Omental fat pad (tissue), 4 donors: ENCODE results near the gene NUDT3. TPM values are rescaled to one million over a fixed set of nuclear protein-coding genes. Genes with fewer than 3 reads are reported as not detected.
"Not testable (repeated sequence)": the region's sequence is repeated elsewhere in the genome, so short reads cannot be mapped to it uniquely, and the experiment has no call there.

Source experiments
- ATAC-seq: fragments of 150-250 bp; one replicate; pipeline ENCODE4 v1.9.1; 2016; ENCODE audit warnings: mild to moderate bottlenecking, moderate library complexity; ENCODE audit not compliant: low FRiP score
- DNase-seq: peaks from one replicate; pipeline ENCODE4 v3.0.0-alpha.2; 2019; ENCODE audit warnings: low spot score
- total RNA-seq, 4 donors: library from RNA; depleted of rRNA; stranded (reverse); fragments of >200 nt; gene quantifications; one replicate each; pipeline ENCODE4 v1.1.0, GENCODE V29; 2016
- TF ChIP-seq, protein P1 (sequence below), 3 donors: fragments of 450-650 bp; IDR thresholded peaks; one replicate each; pipeline ENCODE4 v1.5.1; 2016 to 2017; ENCODE audit warnings: antibody characterized with exemption in 3 of 3, mild to moderate bottlenecking in 3 of 3, moderate library complexity in 2 of 3

NUDT3 gene
- total RNA-seq, 4 donors from 2014 or later, result 21.3 to 46.0 (median 28.5) TPM

DNA sequence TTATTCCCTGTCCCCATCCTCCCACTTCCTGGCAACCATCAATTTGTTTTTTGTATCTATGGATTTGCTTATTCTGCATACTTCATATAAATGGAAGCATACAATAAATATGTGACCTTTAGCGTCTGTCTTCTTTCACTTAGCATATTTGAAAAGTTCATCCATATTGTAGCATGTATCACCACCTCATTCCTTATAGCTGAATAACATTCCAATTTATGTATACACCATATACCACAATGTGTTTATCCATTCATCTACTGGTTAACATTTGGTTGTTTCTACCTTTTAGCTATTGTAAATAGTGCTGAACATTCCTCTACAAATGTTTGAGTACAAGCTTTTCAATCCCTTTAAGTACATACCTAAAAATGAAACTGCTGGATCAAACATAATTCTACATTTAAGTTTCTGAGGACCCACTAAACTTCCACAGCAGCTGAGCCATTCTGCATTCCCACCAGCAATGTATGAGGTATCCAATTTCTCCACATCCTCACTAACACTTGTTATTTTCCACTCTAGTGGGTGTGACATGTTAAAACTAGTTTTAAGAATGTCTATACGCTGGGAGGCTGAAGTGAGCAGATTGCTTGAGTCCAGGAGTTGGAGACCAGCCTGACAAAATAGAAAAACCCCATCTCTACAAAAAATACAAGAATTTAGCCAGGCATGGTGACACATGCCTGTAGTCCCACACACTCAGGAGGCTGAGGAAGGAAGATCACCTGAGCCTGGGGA, 32.9 kb downstream of the NUDT3 start:
- no peak for DNase-seq
- no peak for ATAC-seq
- TF ChIP-seq, protein P1, sequence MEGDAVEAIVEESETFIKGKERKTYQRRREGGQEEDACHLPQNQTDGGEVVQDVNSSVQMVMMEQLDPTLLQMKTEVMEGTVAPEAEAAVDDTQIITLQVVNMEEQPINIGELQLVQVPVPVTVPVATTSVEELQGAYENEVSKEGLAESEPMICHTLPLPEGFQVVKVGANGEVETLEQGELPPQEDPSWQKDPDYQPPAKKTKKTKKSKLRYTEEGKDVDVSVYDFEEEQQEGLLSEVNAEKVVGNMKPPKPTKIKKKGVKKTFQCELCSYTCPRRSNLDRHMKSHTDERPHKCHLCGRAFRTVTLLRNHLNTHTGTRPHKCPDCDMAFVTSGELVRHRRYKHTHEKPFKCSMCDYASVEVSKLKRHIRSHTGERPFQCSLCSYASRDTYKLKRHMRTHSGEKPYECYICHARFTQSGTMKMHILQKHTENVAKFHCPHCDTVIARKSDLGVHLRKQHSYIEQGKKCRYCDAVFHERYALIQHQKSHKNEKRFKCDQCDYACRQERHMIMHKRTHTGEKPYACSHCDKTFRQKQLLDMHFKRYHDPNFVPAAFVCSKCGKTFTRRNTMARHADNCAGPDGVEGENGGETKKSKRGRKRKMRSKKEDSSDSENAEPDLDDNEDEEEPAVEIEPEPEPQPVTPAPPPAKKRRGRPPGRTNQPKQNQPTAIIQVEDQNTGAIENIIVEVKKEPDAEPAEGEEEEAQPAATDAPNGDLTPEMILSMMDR (IDR thresholded peaks at IDR 0.05), result no peak

DNA sequence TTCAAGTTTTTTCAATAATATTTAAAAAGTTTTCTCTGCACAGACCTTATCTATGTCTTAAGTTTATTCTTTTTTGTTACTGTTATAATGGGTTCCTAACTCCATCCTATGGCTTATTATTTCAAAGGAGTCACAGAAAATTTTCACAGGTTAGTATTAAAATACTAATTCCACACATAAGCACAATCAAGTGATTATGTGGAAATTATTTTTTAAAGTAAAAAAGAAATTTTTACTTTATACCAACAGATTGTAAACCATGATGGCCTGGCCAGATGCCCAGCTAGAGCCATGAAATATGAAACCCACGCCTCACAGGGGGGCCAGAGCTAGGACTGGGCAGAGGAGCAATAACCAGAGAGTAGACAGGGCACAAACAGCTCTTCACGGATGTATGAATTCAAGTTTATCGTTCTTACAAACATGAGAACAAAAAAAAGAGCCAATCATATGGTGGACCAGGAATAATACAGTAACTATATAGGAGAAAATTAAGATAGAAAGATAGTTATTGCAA, 34.0 kb downstream of the NUDT3 start:
- ATAC-seq (no peak), DNase-seq (no peak)
- TF ChIP-seq, protein P1 (IDR thresholded peaks at IDR 0.05), result no peak

DNA sequence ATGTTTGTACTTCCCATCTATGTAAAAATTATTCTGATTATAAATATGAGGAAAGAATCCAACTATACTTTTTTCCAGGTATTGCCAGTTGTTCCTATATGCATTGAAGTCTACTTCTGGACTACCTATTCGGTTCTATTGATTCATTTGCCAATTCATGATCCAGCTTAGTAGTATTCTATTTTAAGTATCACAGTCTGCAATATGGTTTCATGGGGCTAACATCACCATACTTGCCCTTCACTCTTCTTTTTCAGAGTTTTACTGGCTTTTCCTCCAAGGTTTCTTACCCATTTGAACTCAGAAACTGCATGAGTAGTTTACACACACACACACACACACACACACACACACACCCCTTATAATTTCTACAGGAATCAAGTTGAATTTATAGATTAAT, 34.5 kb downstream of the NUDT3 start:
- ATAC-seq, result no peak
- DNase-seq, result no peak
- TF ChIP-seq, protein P1 (IDR thresholded peaks at IDR 0.05), result no peak

DNA sequence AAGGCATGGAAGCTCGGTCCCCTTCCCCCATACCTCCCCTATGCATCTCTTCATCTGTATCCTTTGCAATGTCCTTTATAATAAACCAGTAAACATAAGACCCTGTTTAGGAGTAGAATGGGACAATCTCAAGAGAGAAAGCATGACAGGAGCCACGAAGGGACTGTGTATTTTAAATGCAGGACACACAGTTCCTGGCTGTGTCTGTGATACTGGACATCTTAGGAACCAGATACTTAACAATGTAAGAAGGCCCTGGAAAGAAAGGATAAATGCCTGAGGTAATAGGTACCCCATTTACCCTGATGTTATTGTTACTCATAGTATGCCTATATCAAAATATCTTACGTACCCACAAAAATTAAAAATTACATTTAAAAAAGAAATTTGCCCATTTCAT, 36.6 kb downstream of the NUDT3 start:
- ATAC-seq (no peak), DNase-seq (no peak)
- TF ChIP-seq, protein P1 (IDR thresholded peaks at IDR 0.05), result no peak

DNA sequence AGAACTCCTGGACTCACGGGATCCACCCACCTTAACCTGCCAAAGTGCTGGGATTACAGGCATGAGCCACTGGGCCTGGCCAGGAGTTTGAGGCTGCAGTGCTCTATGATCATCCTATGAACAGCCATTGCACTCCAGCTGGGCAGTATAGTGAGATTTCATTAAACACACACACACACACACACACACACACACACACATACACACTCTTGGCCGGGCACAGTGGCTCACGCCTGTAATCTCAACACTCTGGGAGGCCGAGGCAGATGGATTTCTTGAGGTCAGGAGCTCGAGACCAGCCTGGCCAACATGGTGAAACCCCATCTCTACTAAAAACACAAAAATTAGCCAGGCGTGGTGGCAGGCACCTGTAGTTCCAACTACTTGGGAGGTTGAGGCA, 38.2 kb downstream of the NUDT3 start:
- ATAC-seq, DNase-seq: not testable (repeated sequence)

DNA sequence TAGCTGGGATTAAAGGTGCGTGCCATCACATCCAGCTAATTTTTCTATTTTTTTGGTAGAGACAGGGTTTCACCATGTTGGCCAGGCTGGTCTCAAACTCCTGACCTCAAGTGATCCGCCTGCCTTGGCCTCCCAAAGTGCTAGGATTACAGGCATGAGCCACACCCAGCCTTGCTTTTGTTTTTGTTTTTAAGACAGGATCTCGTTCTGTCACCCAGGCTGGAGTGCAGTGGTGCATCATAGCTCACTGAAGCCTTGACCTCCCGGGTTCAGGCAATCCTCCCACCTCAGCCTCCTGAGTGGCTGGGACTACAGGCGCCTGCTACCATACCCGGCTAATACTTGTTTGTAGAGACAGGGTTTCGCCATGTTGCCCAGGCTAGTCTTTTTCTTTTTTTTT, 38.9 kb downstream of the NUDT3 start:
- DNase-seq, ATAC-seq: not testable (repeated sequence)

DNA sequence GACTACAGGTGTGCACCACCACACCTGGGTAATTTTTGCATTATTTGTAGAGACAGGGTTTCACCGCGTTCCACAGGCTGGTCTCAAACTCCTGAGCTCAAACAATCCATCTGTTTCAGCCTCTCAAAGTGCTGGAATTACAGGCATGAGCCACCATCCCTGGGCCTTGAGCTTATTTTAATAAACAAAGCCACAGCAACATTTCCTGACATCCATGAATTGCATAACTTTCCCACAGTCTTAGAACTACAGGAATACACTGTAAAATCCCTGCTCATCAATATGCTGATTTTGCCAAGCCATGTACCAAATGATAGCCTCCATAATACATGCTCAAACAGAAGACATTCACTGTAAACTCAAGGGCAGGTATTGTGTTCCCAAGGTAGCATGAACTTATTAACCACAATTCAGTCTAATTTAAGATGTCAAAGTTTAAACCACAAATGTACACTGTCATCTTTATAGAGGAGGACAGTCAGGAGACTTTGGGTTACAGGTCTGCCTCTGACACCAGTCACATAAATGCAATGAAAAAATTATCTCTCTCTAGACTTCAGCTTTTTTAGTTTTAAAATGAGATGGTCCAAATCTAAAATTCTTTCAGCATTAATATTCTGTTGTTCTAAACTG, 40.0 kb downstream of the NUDT3 start:
- TF ChIP-seq, protein P1 (IDR thresholded peaks at IDR 0.05), result no peak
- DNase-seq, result no peak
- ATAC-seq, result no peak

DNA sequence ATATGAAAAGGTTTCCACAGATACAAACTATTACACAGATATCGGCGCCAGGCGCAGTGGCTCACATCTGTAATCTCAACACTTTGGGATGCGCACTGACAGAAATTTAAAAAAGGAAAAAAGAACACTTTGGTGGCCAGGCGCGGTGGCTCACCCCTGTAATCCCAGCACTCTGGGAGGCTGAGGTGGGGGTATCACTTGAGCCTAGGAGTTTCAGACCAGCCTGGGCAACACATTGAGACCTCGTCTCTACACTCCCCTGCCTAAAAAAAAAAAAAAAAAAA, 41.6 kb downstream of the NUDT3 start:
- TF ChIP-seq, protein P1 (IDR thresholded peaks at IDR 0.05), result no peak
- DNase-seq (no peak), ATAC-seq (no peak)
